GM23248 (cell line): ENCODE measurements around the gene ANKS1B.

Experiments
- EZH2 ChIP-seq: fragments of 200-600 bp; sonication (generic); IDR thresholded peaks from 2 replicates; pipeline ENCODE4 v1.6.1; 2018; ENCODE audit warnings: antibody characterized with exemption, mild to moderate bottlenecking; ENCODE audit not compliant: insufficient read depth, poor library complexity, severe bottlenecking
- EZH2phosphoT487 ChIP-seq: fragments of 200-600 bp; sonication (generic); IDR thresholded peaks from 2 replicates; pipeline ENCODE4 v1.6.1; 2018; ENCODE audit warnings: antibody characterized with exemption, moderate library complexity, mild to moderate bottlenecking, low read depth; ENCODE audit not compliant: insufficient read depth

GRCh38 chr12:98903875-98904274 is 1080.9 kb downstream of the ANKS1B start:
- TF ChIP-seq EZH2 (no peak), EZH2phosphoT487 (no peak)
